Measurements from ENCODE around the gene DDX59. TPM values are rescaled to one million over a fixed set of nuclear protein-coding genes. Genes with fewer than 3 reads are reported as not detected.
"Not testable (repeated sequence)": the region's sequence is repeated elsewhere in the genome, so short reads cannot be mapped to it uniquely, and the experiment has no call there.

Gene DDX59
- total RNA-seq, 1 experiment from 2014 or later, result 16.0 TPM

GRCh38 chr1:200631375-200631774 lies 38.3 kb downstream of the DDX59 start:
- POLR2A ChIA-PET, result no interaction called here
- no peaks in the 10 kb centered on the region for H3K9me2 ChIP-seq (ENCODE audit: insufficient read depth)
- TF ChIP-seq CTCF (IDR thresholded peaks at IDR 0.05 in 2 of 3, conservative IDR thresholded peaks at IDR 0.05 in 1 of 3; ENCODE audit: borderline replicate concordance in 1 of 3, insufficient read depth in 1 of 3, low read depth in 2 of 3, low read length in 2 of 3) (no peak), ZBTB33 (IDR thresholded peaks at IDR 0.05; ENCODE audit: extremely low read depth, insufficient replicate concordance, low read length) (no peak), EZH2phosphoT487 (IDR thresholded peaks at IDR 0.05; ENCODE audit: borderline replicate concordance) (no peak), JUND (IDR thresholded peaks at IDR 0.05) (no peak), ZFX (IDR thresholded peaks at IDR 0.05) (no peak), SRF (IDR thresholded peaks at IDR 0.05; ENCODE audit: low read depth) (no peak), RAD21 (IDR thresholded peaks at IDR 0.05; ENCODE audit: low read depth) (no peak), SP1 (IDR thresholded peaks at IDR 0.05; ENCODE audit: low read depth) (no peak), FOSL1 (IDR thresholded peaks at IDR 0.05; ENCODE audit: low read depth) (no peak)

GRCh38 chr1:200630515-200630899 lies 39.2 kb downstream of the DDX59 start:
- BruUV-seq (replicated peaks); H2AFZ ChIP-seq (ENCODE audit: low read depth, low read length, poor library complexity, severe bottlenecking); H3K9me3 ChIP-seq (ENCODE audit: control insufficient read depth in 1 of 2, insufficient read depth in 1 of 2, low read depth in 1 of 2, low read length in 2 of 2); POLR2A ChIA-PET; RAD21 ChIA-PET (ENCODE audit: low non-redundant PET in 1 of 2, low total read pairs in 2 of 2, uncharacterized antibody in 2 of 2, unreplicated experiment in 2 of 2); H3K27me3 ChIP-seq (ENCODE audit: insufficient read depth, low read length); H3K36me3 ChIP-seq (ENCODE audit: control insufficient read depth in 1 of 2, insufficient read depth in 2 of 2, low read length in 2 of 2); ATAC-seq; H3K79me2 ChIP-seq (ENCODE audit: insufficient read depth, low read length); H3K9ac ChIP-seq (ENCODE audit: low read length); DNase-seq (ENCODE audit: low read depth, low spot score); H3K9me2 ChIP-seq (ENCODE audit: insufficient read depth); H3K27ac ChIP-seq (ENCODE audit: low read depth, low read length); intact Hi-C loops (cut with micrococcal nuclease); H3K4me3 ChIP-seq (replicated peaks in 1 of 2; ENCODE audit: low read depth in 1 of 2, low read length in 2 of 2); H3K4me2 ChIP-seq (ENCODE audit: low read length); H3K4me1 ChIP-seq (ENCODE audit: control insufficient read depth in 1 of 2, insufficient read depth in 2 of 2, low read length in 2 of 2); H4K20me1 ChIP-seq (ENCODE audit: insufficient read depth): not testable (repeated sequence)
- CTCF ChIA-PET, result interaction anchor here (1.3 kb wide), 1 partner anchor 8 kb away, joined by 6 read pairs; no protein-coding TSS in a partner anchor

More at GRCh38 chr1:200631375-200631774, 38.3 kb downstream of the DDX59 start:
- Histone ChIP-seq H3K27me3 (ENCODE audit: insufficient read depth, low read length) (no peaks in the 10 kb centered on the region), H3K4me2 (ENCODE audit: low read length) (no peak overlapping the region), H3K36me3 (ENCODE audit: control insufficient read depth in 1 of 2, insufficient read depth in 2 of 2, low read length in 2 of 2) (no peaks in the 10 kb centered on the region), H3K4me1 (ENCODE audit: control insufficient read depth in 1 of 2, insufficient read depth in 2 of 2, low read length in 2 of 2) (peaks cover 3 to 4% of the 10 kb centered on the region in 2 experiments; a peak in 1 of 4 replicates), H3K79me2 (ENCODE audit: insufficient read depth, low read length) (no peaks in the 10 kb centered on the region), H3K27ac (ENCODE audit: low read depth, low read length) (no peak overlapping the region), H2AFZ (ENCODE audit: low read depth, low read length, poor library complexity, severe bottlenecking) (no peak overlapping the region), H3K4me3 (replicated peaks in 1 of 2; ENCODE audit: low read depth in 1 of 2, low read length in 2 of 2) (no peak overlapping the region), H3K9ac (ENCODE audit: low read length) (no peak overlapping the region), H4K20me1 (ENCODE audit: insufficient read depth) (no peaks in the 10 kb centered on the region), H3K9me3 (ENCODE audit: control insufficient read depth in 1 of 2, insufficient read depth in 1 of 2, low read depth in 1 of 2, low read length in 2 of 2) (no peaks in the 10 kb centered on the region)
- ChIA-PET CTCF (no interaction called here), RAD21 (ENCODE audit: low non-redundant PET in 1 of 2, low total read pairs in 2 of 2, uncharacterized antibody in 2 of 2, unreplicated experiment in 2 of 2) (no interaction called here)
- ATAC-seq (no peak), DNase-seq (ENCODE audit: low read depth, low spot score) (no peak)
- BruUV-seq (replicated peaks), result no TSS peak
- intact Hi-C loops (cut with micrococcal nuclease), result no loop called here
